AG10803 (cell line): ENCODE results near the gene SRCIN1.

Source experiments
- DNase-seq: peaks from one replicate; pipeline ENCODE4 v3.0.0; 2010; ENCODE audit warnings: low read depth
- H3K4me3 ChIP-seq: 2 replicates; pipeline ENCODE4 v1.5.1; 2011; ENCODE audit warnings: mild to moderate bottlenecking, low read length, control low read depth
- TF ChIP-seq, protein P1 (sequence below): conservative IDR thresholded peaks from 2 replicates; pipeline ENCODE4 v1.5.1; 2011; ENCODE audit warnings: mild to moderate bottlenecking, low read length, control low read depth, inconsistent platforms

The SRCIN1 gene

DNA sequence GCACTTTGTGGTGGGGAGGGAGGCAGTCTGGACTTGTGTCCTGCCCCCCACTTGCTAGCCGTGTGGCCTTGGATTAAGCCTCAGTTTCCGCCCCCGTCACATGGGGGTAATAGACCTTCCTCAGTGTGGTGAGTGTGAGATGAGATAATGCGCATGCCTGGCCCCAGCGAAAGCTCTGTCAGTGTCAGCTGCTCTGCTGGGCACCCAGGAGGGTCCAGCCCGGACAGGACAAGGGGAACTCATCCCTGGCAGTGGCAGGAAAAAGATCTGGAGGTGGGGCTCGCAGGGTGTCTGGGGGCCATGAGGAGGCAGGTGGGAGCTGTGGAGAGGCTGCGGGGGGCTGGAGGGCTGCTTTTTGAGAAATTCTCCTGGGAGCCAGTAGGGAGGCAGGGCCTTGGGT, 63.5 kb downstream of the SRCIN1 start:
- H3K4me3 ChIP-seq, result no peak overlapping the region
- no peak for DNase-seq
- TF ChIP-seq, protein P1, sequence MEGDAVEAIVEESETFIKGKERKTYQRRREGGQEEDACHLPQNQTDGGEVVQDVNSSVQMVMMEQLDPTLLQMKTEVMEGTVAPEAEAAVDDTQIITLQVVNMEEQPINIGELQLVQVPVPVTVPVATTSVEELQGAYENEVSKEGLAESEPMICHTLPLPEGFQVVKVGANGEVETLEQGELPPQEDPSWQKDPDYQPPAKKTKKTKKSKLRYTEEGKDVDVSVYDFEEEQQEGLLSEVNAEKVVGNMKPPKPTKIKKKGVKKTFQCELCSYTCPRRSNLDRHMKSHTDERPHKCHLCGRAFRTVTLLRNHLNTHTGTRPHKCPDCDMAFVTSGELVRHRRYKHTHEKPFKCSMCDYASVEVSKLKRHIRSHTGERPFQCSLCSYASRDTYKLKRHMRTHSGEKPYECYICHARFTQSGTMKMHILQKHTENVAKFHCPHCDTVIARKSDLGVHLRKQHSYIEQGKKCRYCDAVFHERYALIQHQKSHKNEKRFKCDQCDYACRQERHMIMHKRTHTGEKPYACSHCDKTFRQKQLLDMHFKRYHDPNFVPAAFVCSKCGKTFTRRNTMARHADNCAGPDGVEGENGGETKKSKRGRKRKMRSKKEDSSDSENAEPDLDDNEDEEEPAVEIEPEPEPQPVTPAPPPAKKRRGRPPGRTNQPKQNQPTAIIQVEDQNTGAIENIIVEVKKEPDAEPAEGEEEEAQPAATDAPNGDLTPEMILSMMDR, result no peak

DNA sequence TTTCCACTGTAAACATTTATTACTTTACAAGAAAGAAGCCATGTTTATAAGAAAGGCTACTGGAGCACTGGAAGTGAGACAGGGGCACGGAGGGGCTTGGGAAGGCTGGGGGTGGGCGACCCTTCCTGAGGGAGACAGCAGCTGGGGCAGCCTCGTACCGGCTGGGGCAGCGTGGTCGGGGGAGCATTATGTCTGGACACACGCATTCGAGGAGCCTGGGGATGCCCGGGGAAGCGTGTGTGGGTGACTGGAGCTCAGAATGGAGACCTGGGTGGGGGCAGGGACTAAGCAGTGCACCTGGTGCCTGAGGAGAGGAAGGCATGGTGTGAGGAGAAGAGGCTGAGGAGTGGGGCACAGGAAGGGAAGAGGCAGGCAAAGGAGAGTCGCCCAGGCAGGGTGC, 64.5 kb downstream of the SRCIN1 start:
- DNase-seq, result no peak
- TF ChIP-seq, protein P1, result no peak
- H3K4me3 ChIP-seq, result no peak overlapping the region

DNA sequence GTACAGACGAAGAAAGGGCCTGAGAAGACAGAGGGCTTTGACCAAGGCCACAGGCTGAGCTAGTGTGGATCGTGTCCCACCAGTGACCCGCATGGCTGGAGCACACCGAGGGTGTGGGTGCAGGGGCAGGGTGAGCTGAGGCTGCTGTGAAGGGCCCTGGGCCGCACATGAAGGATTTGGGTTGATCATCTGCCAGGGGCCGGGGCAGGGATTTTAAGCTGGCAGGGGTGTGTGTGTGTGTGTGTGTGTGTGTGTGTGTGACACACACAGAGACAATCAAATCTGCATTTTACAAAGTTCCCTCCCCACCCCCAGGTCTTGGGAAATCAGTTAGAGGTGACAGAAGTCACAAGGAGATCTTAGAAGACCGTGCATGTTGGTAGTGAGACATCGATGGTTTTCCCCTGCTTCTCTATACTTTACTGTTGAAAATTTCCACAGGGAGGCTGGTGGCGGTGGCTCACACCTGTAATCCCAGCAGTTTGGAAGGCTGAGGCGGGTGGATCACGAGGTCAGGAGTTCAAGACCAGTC, 65.2 kb downstream of the SRCIN1 start:
- H3K4me3 ChIP-seq, result no peak overlapping the region
- no peak for DNase-seq
- TF ChIP-seq, protein P1, result no peak

DNA sequence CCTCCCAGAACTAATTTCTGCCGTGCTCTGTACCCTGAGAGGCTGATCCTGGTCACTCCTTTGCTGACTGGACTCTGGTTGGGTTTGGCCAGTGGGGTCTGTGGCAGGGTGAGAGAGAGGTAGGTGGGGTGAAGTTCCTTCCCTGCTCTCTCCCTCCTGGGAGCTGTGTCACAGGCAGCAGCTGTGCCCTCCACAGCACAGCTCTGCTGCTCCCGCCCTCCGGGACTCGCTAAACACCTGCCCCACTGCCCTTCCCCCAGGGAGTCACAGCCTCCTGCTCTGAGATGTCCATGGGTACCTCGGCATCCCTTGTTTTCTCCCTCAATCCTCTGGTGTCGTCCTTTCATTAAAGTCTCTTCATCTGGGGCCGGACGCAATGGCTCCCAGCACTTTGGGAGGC, 66.4 kb downstream of the SRCIN1 start:
- DNase-seq, result no peak
- H3K4me3 ChIP-seq, result no peak overlapping the region
- TF ChIP-seq, protein P1, result no peak

DNA sequence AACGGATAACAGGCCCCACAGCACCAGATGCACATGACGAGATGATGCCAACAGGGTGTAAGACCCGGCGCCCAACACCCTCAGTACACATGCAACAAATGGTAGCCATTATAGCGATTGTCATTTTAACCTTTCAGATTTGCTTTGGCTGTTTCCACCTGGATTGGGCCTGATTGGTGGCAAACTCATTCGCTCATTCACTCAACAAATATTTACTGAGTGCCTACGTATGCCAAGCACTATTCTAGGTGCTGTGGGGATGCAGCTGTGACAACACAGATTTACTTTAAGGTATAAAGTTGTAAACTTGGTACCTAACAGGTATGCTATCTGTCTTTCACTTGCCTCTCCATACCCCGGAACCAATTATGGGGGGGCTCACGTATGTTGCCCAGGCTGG, 66.8 kb downstream of the SRCIN1 start:
- TF ChIP-seq, protein P1, result no peak
- no peak for DNase-seq
- H3K4me3 ChIP-seq, result no peak overlapping the region

DNA sequence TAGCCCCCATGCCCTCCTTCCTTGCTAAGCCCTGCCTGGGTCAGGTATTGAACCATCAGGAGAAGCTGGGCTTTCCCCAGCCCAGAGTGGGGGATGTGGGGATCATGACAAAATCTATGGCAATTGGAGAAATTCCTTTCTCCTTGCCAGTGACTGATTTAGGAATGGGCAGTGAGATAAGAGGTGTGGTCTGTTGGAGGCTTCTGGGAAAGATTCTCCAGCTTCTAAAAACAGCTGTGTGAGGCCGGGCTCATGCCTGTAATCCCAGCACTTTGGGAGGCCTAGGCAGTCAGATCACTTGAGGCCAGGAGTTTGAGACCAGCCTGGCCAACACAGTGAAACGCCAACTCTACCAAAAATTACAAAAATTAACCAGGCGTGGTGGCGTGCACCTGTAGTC, 69.1 kb downstream of the SRCIN1 start:
- TF ChIP-seq, protein P1, result no peak
- DNase-seq, result no peak
- no peak overlapping the region for H3K4me3 ChIP-seq

DNA sequence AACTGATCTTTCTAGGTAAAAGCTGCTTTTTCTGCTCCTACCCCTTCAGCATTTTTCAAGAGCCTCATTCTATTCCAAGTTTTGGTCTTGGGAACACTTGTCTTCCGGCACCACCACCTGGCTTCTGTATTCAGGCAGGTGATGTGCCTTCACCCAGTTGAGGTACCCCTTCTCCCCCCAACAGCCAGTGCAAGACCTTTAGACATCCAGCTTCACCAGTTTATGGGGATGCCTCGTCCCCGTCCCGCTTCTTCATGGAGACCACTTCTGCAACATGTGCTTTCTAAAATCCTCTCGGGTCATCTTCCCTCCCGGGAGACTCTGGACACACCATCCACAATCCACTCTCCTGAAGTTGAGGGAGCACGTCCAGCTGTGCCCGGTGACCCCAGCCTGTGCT, 69.9 kb downstream of the SRCIN1 start:
- TF ChIP-seq, protein P1, result no peak
- no peak overlapping the region for H3K4me3 ChIP-seq
- DNase-seq, result no peak
